Tibial artery (tissue), 4 donors: ENCODE measurements around the gene APBB2.

ENCODE experiments used
- DNase-seq, 2 donors: peaks; one replicate each; pipeline ENCODE4 v3.0.0-alpha.2; 2019
- H3K27ac ChIP-seq, 2 donors: fragments of 200-600 bp; sonication (generic) in 1 of 2; 1 replicate in 1 of 2; 2 replicates in 1 of 2; pipeline ENCODE4 v1.5.1; 2018 to 2019; ENCODE audit warnings: mild to moderate bottlenecking in 1 of 2
- H3K27me3 ChIP-seq, 2 donors: fragments of 200-600 bp; sonication (generic) in 1 of 2; one replicate each; pipeline versions ENCODE4 v1.5.1 to v1.6.0; 2016 to 2019
- H3K36me3 ChIP-seq, 3 donors: fragments of 200-600 bp; sonication (generic) in 2 of 3; one replicate each; pipeline ENCODE4 v1.5.1; 2016 to 2019; ENCODE audit warnings: mild to moderate bottlenecking in 2 of 3
- H3K4me1 ChIP-seq, 4 donors: fragments of 200-600 bp; sonication (generic) in 2 of 4; 1 replicate in 3 of 4; 2 replicates in 1 of 4; pipeline ENCODE4 v1.5.1; 2016 to 2019
- H3K4me3 ChIP-seq, 2 donors: fragments of 200-600 bp; sonication (generic) in 1 of 2; 1 replicate in 1 of 2; 2 replicates in 1 of 2; pipeline ENCODE4 v1.5.1; 2018 to 2019; ENCODE audit warnings: mild to moderate bottlenecking in 2 of 2
- H3K9me3 ChIP-seq, 3 donors: fragments of 200-600 bp; sonication (generic) in 1 of 3; one replicate each; pipeline ENCODE4 v1.5.1; 2016 to 2019
- CTCF ChIP-seq, 2 experiments: fragments of 200-600 bp in 1 of 2; fragments of 450-650 bp in 1 of 2; IDR thresholded peaks; one replicate each; pipeline ENCODE4 v1.5.1; 2017 to 2019; ENCODE audit warnings: antibody characterized with exemption in 2 of 2, mild to moderate bottlenecking in 1 of 2, moderate library complexity in 1 of 2
- intact Hi-C: fragments of 100-400 bp; cut with DNase I; formaldehyde crosslinking; loops from one replicate; pipeline ENCODE4 v1.15.0; 2023; ENCODE audit warnings: low total_unique reads

The APBB2 gene

GRCh38 chr4:40963897-40964478 lies 250.4 kb downstream of the APBB2 start:
- Histone ChIP-seq H3K27ac (peak overlapping the region; percentile 16 to 31), H3K9me3 (no peaks in the 10 kb centered on the region), H3K4me3 (no peak overlapping the region), H3K36me3 (no peaks in the 10 kb centered on the region), H3K27me3 (no peaks in the 10 kb centered on the region), H3K4me1 (peaks cover 0 to 61% (median 21%) of the 10 kb centered on the region in 4 donors)
- no peak for TF ChIP-seq CTCF (IDR thresholded peaks at IDR 0.05)
- no peak for DNase-seq
- intact Hi-C loops, result no loop called here

GRCh38 chr4:40962551-40963180 lies 251.7 kb downstream of the APBB2 start:
- Histone ChIP-seq H3K9me3 (no peaks in the 10 kb centered on the region), H3K4me3 (no peak overlapping the region), H3K27me3 (no peaks in the 10 kb centered on the region), H3K27ac (peak overlapping the region in 1 of 2 donors; percentile 8), H3K36me3 (no peaks in the 10 kb centered on the region), H3K4me1 (peaks cover 0 to 60% (median 17%) of the 10 kb centered on the region in 4 donors)
- DNase-seq, result no peak
- intact Hi-C loops, result no loop called here
- no peak for TF ChIP-seq CTCF (IDR thresholded peaks at IDR 0.05)

GRCh38 chr4:40960941-40961340 lies 253.4 kb downstream of the APBB2 start:
- TF ChIP-seq CTCF (IDR thresholded peaks at IDR 0.05), result no peak
- H3K9me3 ChIP-seq, result no peaks in the 10 kb centered on the region
- intact Hi-C loops, result no loop called here
- no peaks in the 10 kb centered on the region for H3K27me3 ChIP-seq
- no peaks in the 10 kb centered on the region for H3K36me3 ChIP-seq
- no peak overlapping the region for H3K27ac ChIP-seq
- no peak overlapping the region for H3K4me3 ChIP-seq
- H3K4me1 ChIP-seq, result peaks cover 0 to 61% (median 16%) of the 10 kb centered on the region in 4 donors
- no peak for DNase-seq

- peak overlapping the region; percentile 76 to 85 for H3K27ac ChIP-seq
- no peak overlapping the region for H3K4me3 ChIP-seq
- TF ChIP-seq CTCF (IDR thresholded peaks at IDR 0.05), result no peak
- H3K4me1 ChIP-seq, result peaks cover 0 to 75% (median 51%) of the 10 kb centered on the region in 4 donors
- intact Hi-C loops, result no loop called here
- no peaks in the 10 kb centered on the region for H3K36me3 ChIP-seq
- H3K9me3 ChIP-seq, result no peaks in the 10 kb centered on the region
- no peak for DNase-seq
- H3K27me3 ChIP-seq, result no peaks in the 10 kb centered on the region
Measured at GRCh38 chr4:40957281-40957680, 257.1 kb downstream of the APBB2 start.

- Histone ChIP-seq H3K9me3 (no peaks in the 10 kb centered on the region), H3K36me3 (no peaks in the 10 kb centered on the region), H3K4me1 (peaks cover 0 to 75% (median 51%) of the 10 kb centered on the region in 4 donors), H3K27me3 (no peaks in the 10 kb centered on the region), H3K4me3 (no peak overlapping the region), H3K27ac (peak overlapping the region; percentile 76 to 85)
- TF ChIP-seq CTCF (IDR thresholded peaks at IDR 0.05), result no peak
- intact Hi-C loops, result no loop called here
- DNase-seq, result no peak
Measured at GRCh38 chr4:40956721-40957255, 257.6 kb downstream of the APBB2 start.
